ENCODE results near the gene CACNG8. TPM values are rescaled to one million over a fixed set of nuclear protein-coding genes. Genes with fewer than 3 reads are reported as not detected.

Gene CACNG8
- total RNA-seq, 3 donors from 2014 or later (not counting 1 experiment from before 2014, with no cell fraction given), result 2.3 TPM; not detected in 2

- H3K27me3 ChIP-seq (ENCODE audit: control insufficient read depth, insufficient read depth, low read length), result peaks cover 38% of the 10 kb centered on the region
- H3K27ac Mint-ChIP-seq, result no peak overlapping the region
- no peak overlapping the region for H3K4me3 ChIP-seq (ENCODE audit: low read length)
Measured at GRCh38 chr19:53958823-53959757, 3.6 kb upstream of the CACNG8 start.

DNA sequence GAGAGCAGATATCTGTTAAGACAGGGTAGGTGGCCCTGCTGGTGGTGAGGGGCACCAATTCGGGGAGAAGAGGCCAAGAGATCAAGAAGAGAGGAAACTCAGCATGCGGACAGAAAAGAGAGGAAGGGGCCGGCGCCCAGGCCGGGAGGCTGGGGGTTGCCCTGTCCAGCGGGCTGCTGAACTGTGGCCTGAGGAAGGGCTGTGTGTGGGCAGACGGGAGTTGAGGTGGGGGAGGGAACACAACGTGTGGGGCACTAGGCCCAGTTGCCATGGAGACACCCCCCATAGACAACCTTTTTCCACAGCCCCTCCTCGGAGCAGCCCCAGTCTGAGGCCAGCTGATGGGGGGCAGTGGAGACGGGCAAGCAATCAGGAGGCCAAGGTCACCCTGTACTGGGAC, 2.5 kb upstream of the CACNG8 start:
- Histone ChIP-seq H3K36me3 (ENCODE audit: control insufficient read depth, insufficient read depth, low read length) (no peaks in the 10 kb centered on the region), H3K27me3 (ENCODE audit: control insufficient read depth, insufficient read depth, low read length) (peaks cover 38% of the 10 kb centered on the region), H3K27ac (ENCODE audit: low read length) (no peak overlapping the region), H3K4me3 (ENCODE audit: low read length) (no peak overlapping the region), H3K4me1 (ENCODE audit: control insufficient read depth, insufficient read depth, low read length) (no peaks in the 10 kb centered on the region), H3K9me3 (ENCODE audit: control insufficient read depth, insufficient read depth, low read length) (no peaks in the 10 kb centered on the region)
- Mint-ChIP-seq H3K4me3 (no peak overlapping the region), H3K4me1 (peaks cover 0 to 26% of the 10 kb centered on the region in 2 donors), H3K36me3 (no peaks in the 10 kb centered on the region), H3K9me3 (peaks cover 0 to 2% of the 10 kb centered on the region in 2 donors), H3K27me3 (ENCODE audit: low read depth in 2 of 2) (peaks cover 65 to 84% of the 10 kb centered on the region in 2 donors), H3K27ac (no peak overlapping the region)
- TF ChIP-seq, protein P1, sequence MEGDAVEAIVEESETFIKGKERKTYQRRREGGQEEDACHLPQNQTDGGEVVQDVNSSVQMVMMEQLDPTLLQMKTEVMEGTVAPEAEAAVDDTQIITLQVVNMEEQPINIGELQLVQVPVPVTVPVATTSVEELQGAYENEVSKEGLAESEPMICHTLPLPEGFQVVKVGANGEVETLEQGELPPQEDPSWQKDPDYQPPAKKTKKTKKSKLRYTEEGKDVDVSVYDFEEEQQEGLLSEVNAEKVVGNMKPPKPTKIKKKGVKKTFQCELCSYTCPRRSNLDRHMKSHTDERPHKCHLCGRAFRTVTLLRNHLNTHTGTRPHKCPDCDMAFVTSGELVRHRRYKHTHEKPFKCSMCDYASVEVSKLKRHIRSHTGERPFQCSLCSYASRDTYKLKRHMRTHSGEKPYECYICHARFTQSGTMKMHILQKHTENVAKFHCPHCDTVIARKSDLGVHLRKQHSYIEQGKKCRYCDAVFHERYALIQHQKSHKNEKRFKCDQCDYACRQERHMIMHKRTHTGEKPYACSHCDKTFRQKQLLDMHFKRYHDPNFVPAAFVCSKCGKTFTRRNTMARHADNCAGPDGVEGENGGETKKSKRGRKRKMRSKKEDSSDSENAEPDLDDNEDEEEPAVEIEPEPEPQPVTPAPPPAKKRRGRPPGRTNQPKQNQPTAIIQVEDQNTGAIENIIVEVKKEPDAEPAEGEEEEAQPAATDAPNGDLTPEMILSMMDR (IDR thresholded peaks at IDR 0.05), result no peak
- WGBS (ENCODE audit: insufficient coverage), result 11% methylated on average over 7 of the region's 10 CpGs
- DNase-seq (no peak), ATAC-seq (no peak)
- intact Hi-C loops (cut with micrococcal nuclease), result no loop called here

More at GRCh38 chr19:53958823-53959757, 3.6 kb upstream of the CACNG8 start:
- WGBS (ENCODE audit: insufficient coverage), result 3% methylated on average over 20 of the region's 22 CpGs
- TF ChIP-seq, protein P1 (IDR thresholded peaks at IDR 0.05), result no peak
- H3K27ac ChIP-seq (ENCODE audit: low read length), result no peak overlapping the region
- H3K36me3 ChIP-seq (ENCODE audit: control insufficient read depth, insufficient read depth, low read length), result no peaks in the 10 kb centered on the region
- Mint-ChIP-seq H3K27me3 (ENCODE audit: low read depth in 2 of 2) (peaks cover 59 to 78% of the 10 kb centered on the region in 2 donors), H3K36me3 (no peaks in the 10 kb centered on the region), H3K4me1 (peaks cover 0 to 21% of the 10 kb centered on the region in 2 donors), H3K9me3 (peaks cover 0 to 2% of the 10 kb centered on the region in 2 donors), H3K4me3 (no peak overlapping the region)
- intact Hi-C loops (cut with micrococcal nuclease), result no loop called here
- no peaks in the 10 kb centered on the region for H3K4me1 ChIP-seq (ENCODE audit: control insufficient read depth, insufficient read depth, low read length)
- ATAC-seq, result no peak
- DNase-seq, result no peak
- no peaks in the 10 kb centered on the region for H3K9me3 ChIP-seq (ENCODE audit: control insufficient read depth, insufficient read depth, low read length)

DNA sequence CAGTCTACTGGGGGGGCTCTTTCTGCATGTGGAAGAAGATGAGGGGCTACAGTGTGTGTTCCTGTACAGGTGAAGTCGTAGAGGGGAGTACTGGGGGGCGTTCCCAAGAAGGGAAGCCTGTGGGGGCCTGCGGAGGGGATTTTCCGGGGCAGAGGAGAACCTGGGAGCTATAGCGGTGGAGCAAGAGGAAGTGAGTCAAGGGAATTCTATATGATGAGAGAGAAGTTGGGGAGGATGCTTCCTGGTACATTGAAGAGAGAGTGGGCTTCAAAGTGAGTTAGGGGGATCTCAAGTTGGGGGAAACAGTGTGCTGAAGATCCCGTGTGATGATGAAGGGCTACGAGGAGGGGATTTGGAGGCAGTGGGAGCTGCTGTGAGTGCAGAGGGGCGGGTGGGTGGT, 1.9 kb upstream of the CACNG8 start:
- no peak for DNase-seq
- no peak for ATAC-seq
- Histone ChIP-seq H3K27ac (ENCODE audit: low read length) (no peak overlapping the region), H3K4me1 (ENCODE audit: control insufficient read depth, insufficient read depth, low read length) (no peaks in the 10 kb centered on the region), H3K9me3 (ENCODE audit: control insufficient read depth, insufficient read depth, low read length) (no peaks in the 10 kb centered on the region), H3K27me3 (ENCODE audit: control insufficient read depth, insufficient read depth, low read length) (peaks cover 35% of the 10 kb centered on the region), H3K4me3 (ENCODE audit: low read length) (no peak overlapping the region), H3K36me3 (ENCODE audit: control insufficient read depth, insufficient read depth, low read length) (no peaks in the 10 kb centered on the region)
- 8% methylated on average over 8 of the region's 8 CpGs for WGBS (ENCODE audit: insufficient coverage)
- H3K4me1 Mint-ChIP-seq, result peaks cover 0 to 26% of the 10 kb centered on the region in 2 donors
- TF ChIP-seq, protein P1 (IDR thresholded peaks at IDR 0.05), result no peak
- H3K4me3 Mint-ChIP-seq, result no peak overlapping the region
- no peak overlapping the region for H3K27ac Mint-ChIP-seq
- H3K27me3 Mint-ChIP-seq (ENCODE audit: low read depth in 2 of 2), result peaks cover 69 to 84% of the 10 kb centered on the region in 2 donors
- intact Hi-C loops (cut with micrococcal nuclease), result no loop called here
- no peaks in the 10 kb centered on the region for H3K36me3 Mint-ChIP-seq
- peaks cover 0 to 2% of the 10 kb centered on the region in 2 donors for H3K9me3 Mint-ChIP-seq

All from natural killer cell (primary cell).